SK-N-SH (cell line): ENCODE data around the gene UGCG. TPM values are rescaled to one million over a fixed set of nuclear protein-coding genes. Genes with fewer than 3 reads are reported as not detected.

Source experiments
- CTCF ChIA-PET: fragments of 300-600, 350-600 bp; formaldehyde crosslinking; extraction: SDS; loops from one replicate; lab custom pipeline; 2021; lab: Yijun Ruan, JAX
- POLR2A ChIA-PET: fragments of 350-600 bp; sonication (Branson Sonifier 250); formaldehyde crosslinking; extraction: SDS; loops from one replicate; lab custom pipeline; 2020; ENCODE audit warnings: antibody characterized with exemption, inconsistent platforms; lab: Yijun Ruan, JAX
- DNase-seq: peaks from one replicate; pipeline ENCODE4 v3.0.0; 2012
- H2AFZ ChIP-seq: fragments of 200-600 bp; sonication (generic); 2 replicates; pipeline ENCODE4 v1.8.1; 2016; ENCODE audit warnings: antibody characterized with exemption, mild to moderate bottlenecking, low read depth
- H3F3A ChIP-seq: fragments of 200-600 bp; sonication (generic); replicated peaks from 2 replicates; pipeline ENCODE3; 2016; ENCODE audit warnings: antibody characterized with exemption, mild to moderate bottlenecking; ENCODE audit not compliant: insufficient read depth
- H3K27ac ChIP-seq, 2 experiments: fragments of 200-500 bp in 1 of 2; fragments of 200-600 bp in 1 of 2; sonication (Bioruptor generic) in 1 of 2; sonication (generic), shearing (Covaris generic) in 1 of 2; 2 replicates each; pipeline versions ENCODE4 v1.5.1 to v1.6.1; 2014 to 2016; ENCODE audit warnings: low read depth in 2 of 2, inconsistent platforms in 1 of 2, low read length in 1 of 2, mild to moderate bottlenecking in 1 of 2, mixed read lengths in 1 of 2
- H3K27me3 ChIP-seq: fragments of 200-600 bp; sonication (generic), shearing (Covaris generic); 2 replicates; pipeline ENCODE4 v1.6.1; 2016; ENCODE audit warnings: mixed run types; ENCODE audit not compliant: insufficient read depth
- H3K36me3 ChIP-seq, 2 experiments: fragments of 200-500 bp in 1 of 2; fragments of 200-600 bp in 1 of 2; sonication (Bioruptor generic) in 1 of 2; sonication (generic) in 1 of 2; replicated peaks in 1 of 2; 2 replicates each; pipeline versions ENCODE3 to v1.5.1; 2014 to 2016; ENCODE audit warnings: low read length in 1 of 2, mild to moderate bottlenecking in 1 of 2; ENCODE audit not compliant: insufficient read depth in 2 of 2, control insufficient read depth in 1 of 2
- H3K4me1 ChIP-seq, 2 experiments: fragments of 200-500 bp in 1 of 2; fragments of 200-600 bp in 1 of 2; sonication (Bioruptor generic) in 1 of 2; sonication (generic), shearing (Covaris generic) in 1 of 2; 2 replicates each; pipeline versions ENCODE4 v1.5.1 to v1.6.1; 2014 to 2016; ENCODE audit warnings: low read depth in 1 of 2, low read length in 1 of 2, mixed run types in 1 of 2; ENCODE audit not compliant: insufficient read depth in 2 of 2, control insufficient read depth in 1 of 2
- H3K4me2 ChIP-seq: fragments of 200-600 bp; sonication (generic), shearing (Covaris generic); 2 replicates; pipeline ENCODE4 v1.6.1; 2017; ENCODE audit warnings: mixed run types
- H3K4me3 ChIP-seq, 2 experiments: fragments of 200-500 bp in 1 of 2; fragments of 200-600 bp in 1 of 2; sonication (Bioruptor generic) in 1 of 2; sonication (generic), shearing (Covaris generic) in 1 of 2; 2 replicates each; pipeline versions ENCODE4 v1.5.1 to v1.8.1; 2014 to 2016; ENCODE audit warnings: low read depth in 2 of 2, inconsistent platforms in 1 of 2, low read length in 1 of 2, mild to moderate bottlenecking in 1 of 2, mixed read lengths in 1 of 2, moderate library complexity in 1 of 2
- H3K79me2 ChIP-seq: fragments of 200-600 bp; sonication (generic); 2 replicates; pipeline ENCODE4 v1.8.1; 2017; ENCODE audit warnings: mild to moderate bottlenecking; ENCODE audit not compliant: insufficient read depth
- H3K9ac ChIP-seq: fragments of 200-600 bp; sonication (generic); 2 replicates; pipeline ENCODE4 v1.6.1; 2017; ENCODE audit warnings: mixed run types
- H3K9me2 ChIP-seq: fragments of 200-600 bp; sonication (generic); 2 replicates; pipeline ENCODE4 v1.6.1; 2017; ENCODE audit warnings: mixed run types
- H3K9me3 ChIP-seq: fragments of 200-600 bp; sonication (generic); 2 replicates; pipeline ENCODE4 v1.6.1; 2017; ENCODE audit warnings: mixed run types, mild to moderate bottlenecking, moderate library complexity
- H4K20me1 ChIP-seq: fragments of 200-600 bp; sonication (generic); 2 replicates; pipeline ENCODE4 v1.6.1; 2017; ENCODE audit warnings: mild to moderate bottlenecking, mixed run types; ENCODE audit not compliant: insufficient read depth
- EP300 ChIP-seq, 2 experiments: IDR thresholded peaks; 2 replicates each; pipeline versions ENCODE4 v1.4.0 to v1.6.1; 2012; ENCODE audit warnings: borderline replicate concordance in 1 of 2, low read depth in 1 of 2, low read length in 1 of 2
- EZH2phosphoT487 ChIP-seq: fragments of 200-600 bp; sonication (generic); IDR thresholded peaks from 2 replicates; pipeline ENCODE4 v1.6.1; 2017; ENCODE audit warnings: low read depth, mixed run types, mild to moderate bottlenecking, antibody characterized with exemption, moderate library complexity, borderline replicate concordance
- FOXM1 ChIP-seq: IDR thresholded peaks from 2 replicates; pipeline ENCODE4 v1.4.0; 2012; ENCODE audit warnings: low read depth, mild to moderate bottlenecking
- GABPA ChIP-seq: IDR thresholded peaks from 2 replicates; pipeline ENCODE4 v1.4.0; 2012; ENCODE audit warnings: low read depth, mild to moderate bottlenecking
- GATA2 ChIP-seq: sonication (generic); formaldehyde crosslinking; IDR thresholded peaks from 2 replicates; pipeline ENCODE4 v1.5.0; 2020; ENCODE audit warnings: mild to moderate bottlenecking, missing genetic modification reagents
- IRF3 ChIP-seq: fragments of 150-350 bp; IDR thresholded peaks from 2 replicates; pipeline ENCODE4 v1.6.1; 2016; ENCODE audit warnings: mild to moderate bottlenecking, low read depth, low read length
- MAX ChIP-seq: IDR thresholded peaks from 2 replicates; pipeline ENCODE4 v1.4.0; 2012; ENCODE audit warnings: low read depth
- MEF2A ChIP-seq: IDR thresholded peaks from 2 replicates; pipeline ENCODE4 v1.4.0; 2012; ENCODE audit warnings: low read depth, borderline replicate concordance
- MXI1 ChIP-seq: IDR thresholded peaks from 2 replicates; pipeline ENCODE4 v1.6.1; 2012; ENCODE audit warnings: mild to moderate bottlenecking, low read depth, low read length, improper control_type of control experiment
- PBX3 ChIP-seq: IDR thresholded peaks from 2 replicates; pipeline ENCODE4; 2012
- POLR2AphosphoS5 ChIP-seq: IDR thresholded peaks from 2 replicates; pipeline ENCODE4 v1.6.1; 2012; ENCODE audit warnings: low read depth, low read length
- RAD21 ChIP-seq: IDR thresholded peaks from 2 replicates; pipeline ENCODE4 v1.6.1; 2012; ENCODE audit warnings: mild to moderate bottlenecking, low read length
- RFX5 ChIP-seq: IDR thresholded peaks from 2 replicates; pipeline ENCODE4 v1.6.1; 2012; ENCODE audit warnings: mild to moderate bottlenecking, improper control_type of control experiment, low read length
- RXRA ChIP-seq: IDR thresholded peaks from 2 replicates; pipeline ENCODE4 v1.4.0; 2012; ENCODE audit warnings: low read depth, mild to moderate bottlenecking, borderline replicate concordance
- USF1 ChIP-seq: IDR thresholded peaks from 2 replicates; pipeline ENCODE4 v1.4.0; 2012; ENCODE audit warnings: low read depth, borderline replicate concordance
- USF2 ChIP-seq: fragments of 150-350 bp; IDR thresholded peaks from 2 replicates; pipeline ENCODE4 v1.6.1; 2017; ENCODE audit warnings: antibody characterized with exemption, low read length, low read depth, borderline replicate concordance
- YY1 ChIP-seq: IDR thresholded peaks from 2 replicates; pipeline ENCODE4 v1.4.0; 2012; ENCODE audit warnings: low read depth, mild to moderate bottlenecking
- ZBTB33 ChIP-seq: IDR thresholded peaks from 2 replicates; pipeline ENCODE4 v1.4.0; 2012; ENCODE audit warnings: low read depth, borderline replicate concordance
- WGBS: methylation state at CpG from one replicate; pipeline ENCODE4 v1.1.6; 2017; ENCODE audit warnings: low lambda C conversion rate; 5-methylcytosine and 5-hydroxymethylcytosine counted together
- polyA plus RNA-seq, 3 experiments: library from polyadenylated mRNA; depleted of rRNA; stranded (reverse); fragments of >200 nt; gene quantifications; 2 replicates each; pipeline ENCODE4 v1.2.3, GENCODE V29; 2012

UGCG gene
- polyA plus RNA-seq, 1 of the 3 experiments (the other 2 are of a cell fraction): 20.0 TPM

GRCh38 chr9:111917980-111918379 is 21.4 kb downstream of the UGCG start:
- WGBS: 92% methylated on average over 9 of the region's 9 CpGs
- Histone ChIP-seq H3K79me2 (peaks cover 99% of the 10 kb centered on the region), H2AFZ (no peak overlapping the region), H3K9ac (no peak overlapping the region), H3K4me2 (no peak overlapping the region), H3K36me3 (peaks cover 12 to 52% of the 10 kb centered on the region in 2 experiments), H3K27ac (no peak overlapping the region), H3K9me3 (no peaks in the 10 kb centered on the region), H3K4me3 (no peak overlapping the region), H3K9me2 (no peaks in the 10 kb centered on the region), H3K27me3 (no peaks in the 10 kb centered on the region), H4K20me1 (peaks cover 32% of the 10 kb centered on the region), H3K4me1 (peaks cover 0 to 10% of the 10 kb centered on the region in 2 experiments; a peak in 1 of 4 replicates), H3F3A (peaks cover 5% of the 10 kb centered on the region)
- POLR2A ChIA-PET: no interaction called here
- TF ChIP-seq MAX: no peak
- TF ChIP-seq USF2: no peak
- no peak for TF ChIP-seq EP300 (IDR thresholded peaks at IDR 0.05; ENCODE audit: borderline replicate concordance in 1 of 2, low read depth in 1 of 2, low read length in 1 of 2)
- no peak for TF ChIP-seq MXI1
- no peak for TF ChIP-seq YY1
- TF ChIP-seq USF1: no peak
- TF ChIP-seq PBX3: no peak
- TF ChIP-seq MEF2A: no peak
- TF ChIP-seq GATA2 (CRISPR knock-in tag): no peak
- no peak for TF ChIP-seq RXRA
- TF ChIP-seq RFX5: no peak
- no peak for TF ChIP-seq IRF3
- TF ChIP-seq FOXM1: no peak
- DNase-seq: no peak
- CTCF ChIA-PET: no interaction called here

GRCh38 chr9:111919875-111920274 is 23.3 kb downstream of the UGCG start:
- H3F3A ChIP-seq: peaks cover 13% of the 10 kb centered on the region
- ChIA-PET POLR2A (no interaction called here), CTCF (no interaction called here)
- 90% methylated on average over 4 of the region's 4 CpGs for WGBS
- H3K9me2 ChIP-seq: no peaks in the 10 kb centered on the region
- no peak overlapping the region for H3K9ac ChIP-seq
- no peak overlapping the region for H2AFZ ChIP-seq
- peaks cover 17 to 62% of the 10 kb centered on the region in 2 experiments for H3K36me3 ChIP-seq
- no peaks in the 10 kb centered on the region for H3K9me3 ChIP-seq
- H3K79me2 ChIP-seq: peaks cover 92% of the 10 kb centered on the region
- no peak for DNase-seq
- H3K27ac ChIP-seq: no peak overlapping the region
- no peak overlapping the region for H3K4me3 ChIP-seq
- H3K4me1 ChIP-seq: peaks cover 0 to 10% of the 10 kb centered on the region in 2 experiments; a peak in 1 of 4 replicates
- H4K20me1 ChIP-seq: peaks cover 13% of the 10 kb centered on the region
- no peaks in the 10 kb centered on the region for H3K27me3 ChIP-seq
- H3K4me2 ChIP-seq: no peak overlapping the region
- TF ChIP-seq EZH2phosphoT487 (no peak), RAD21 (no peak), FOXM1 (no peak), GABPA (no peak), POLR2AphosphoS5 (no peak), ZBTB33 (no peak)
